EL (cell line): Measurements from ENCODE around the gene ATR.
"Not testable (repeated sequence)": the region's sequence is repeated elsewhere in the genome, so short reads cannot be mapped to it uniquely, and the experiment has no call there.

Experiments used
- DNase-seq: peaks from one replicate; pipeline ENCODE4 v3.0.0-alpha.2; 2016

Gene ATR

GRCh38 chr3:142592268-142592667 is 13.7 kb upstream of the ATR start:
- DNase-seq = not testable (repeated sequence)

DNA sequence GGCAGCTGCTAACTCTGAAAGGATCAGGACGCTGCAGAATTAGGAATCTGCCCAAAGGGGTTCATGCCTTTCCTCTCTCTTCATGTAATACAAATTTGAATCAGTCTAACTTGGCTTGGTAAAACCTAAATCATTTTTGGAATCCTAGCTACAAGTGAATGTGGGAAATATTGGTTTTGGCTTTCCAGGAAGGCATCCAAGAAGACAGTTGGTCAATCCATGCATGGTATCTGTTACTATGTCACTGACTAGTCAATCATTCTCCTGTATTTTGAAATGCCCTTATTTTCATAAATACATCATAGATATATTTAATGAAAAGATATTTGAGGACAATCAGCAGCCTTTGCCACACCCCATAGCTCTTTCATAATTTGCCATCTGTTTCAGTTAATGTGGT is 10.2 kb upstream of the ATR start:
- DNase-seq = no peak

DNA sequence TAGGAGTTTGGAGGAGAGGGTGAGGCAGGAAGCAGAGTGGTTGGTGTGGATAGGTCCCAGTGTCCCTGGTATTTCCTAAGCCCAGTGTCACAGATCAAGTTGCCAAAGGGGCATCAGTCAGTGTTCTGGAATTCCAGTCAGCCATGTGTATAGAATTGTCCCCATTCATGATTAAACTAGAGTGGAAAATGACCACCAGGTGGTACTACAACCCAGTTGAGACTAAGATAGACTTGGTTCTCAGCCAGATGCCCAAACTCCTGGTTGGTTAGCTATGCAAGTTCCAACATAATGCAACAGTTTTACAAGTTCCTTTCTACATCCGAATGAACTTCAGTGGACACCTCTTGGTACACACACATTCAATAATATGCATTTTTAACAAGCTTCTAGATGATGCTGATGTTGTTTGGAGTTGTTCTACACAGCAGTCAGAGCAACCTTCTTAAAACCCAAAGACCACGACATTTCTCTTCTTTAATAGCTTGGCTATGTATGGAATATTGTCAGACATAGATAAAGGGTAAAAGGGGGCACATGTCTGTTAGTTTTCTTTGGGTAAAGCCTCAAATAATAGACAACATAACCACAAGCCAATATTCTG is 8.4 kb upstream of the ATR start:
- DNase-seq = peak; percentile 89

DNA sequence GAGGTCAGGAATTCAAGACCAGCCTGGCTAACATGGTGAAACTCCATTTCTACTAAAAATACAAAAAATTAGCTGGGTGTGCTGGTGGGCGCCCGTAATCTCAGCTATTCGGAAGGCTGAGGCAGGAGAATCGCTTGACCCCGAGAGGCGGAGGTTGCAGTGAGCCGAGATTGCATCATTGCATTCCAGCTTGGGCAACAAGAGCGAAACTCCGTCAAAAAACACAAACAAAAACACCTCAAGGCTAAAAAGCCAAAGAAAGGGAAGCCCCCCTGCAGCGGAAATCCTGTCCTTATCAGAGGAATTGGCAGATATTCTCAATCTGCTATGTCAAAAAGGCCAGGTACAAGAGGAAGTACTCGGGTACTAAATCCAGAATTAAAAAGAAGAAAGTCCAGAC is 2.5 kb upstream of the ATR start:
- not testable (repeated sequence) for DNase-seq

DNA sequence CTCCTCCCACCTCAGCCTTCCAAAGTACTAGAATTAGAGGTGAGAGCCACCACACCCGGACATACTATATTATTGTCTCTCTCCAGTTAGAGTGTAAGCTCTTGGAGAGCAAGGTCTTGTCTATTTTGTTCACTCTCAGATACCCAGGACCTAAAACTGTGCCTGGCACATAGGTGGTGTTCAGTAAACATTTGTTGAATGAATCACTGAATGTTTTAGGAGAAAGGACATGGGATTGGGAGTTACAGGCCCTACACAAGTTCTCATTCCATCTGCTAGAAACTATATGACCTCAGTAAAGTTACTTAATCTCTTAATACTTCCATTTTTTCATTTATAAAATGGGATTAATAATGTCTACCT is 1.5 kb upstream of the ATR start:
- DNase-seq = no peak

GRCh38 chr3:142577696-142578328 is 721 bp downstream of the ATR start:
- no peak for DNase-seq

DNA sequence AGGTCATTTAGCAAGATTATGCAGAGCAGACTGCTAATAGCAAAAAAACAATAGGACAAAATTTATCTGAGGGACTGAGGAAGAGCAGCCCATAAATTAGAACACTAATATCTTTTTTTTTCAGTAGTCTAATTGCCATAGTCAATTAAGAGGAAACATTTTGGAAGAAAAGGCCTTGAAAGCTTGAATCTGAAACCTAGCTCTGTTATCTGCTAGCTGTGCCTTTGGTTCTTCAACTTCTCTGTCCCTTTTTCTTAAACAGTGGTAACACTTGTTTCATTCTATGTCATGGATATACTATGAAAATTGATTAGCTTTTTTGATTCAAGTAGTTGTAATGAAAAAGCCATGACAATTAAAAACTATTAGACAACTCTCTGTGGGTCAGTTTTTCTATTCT is 1.7 kb downstream of the ATR start:
- no peak for DNase-seq

DNA sequence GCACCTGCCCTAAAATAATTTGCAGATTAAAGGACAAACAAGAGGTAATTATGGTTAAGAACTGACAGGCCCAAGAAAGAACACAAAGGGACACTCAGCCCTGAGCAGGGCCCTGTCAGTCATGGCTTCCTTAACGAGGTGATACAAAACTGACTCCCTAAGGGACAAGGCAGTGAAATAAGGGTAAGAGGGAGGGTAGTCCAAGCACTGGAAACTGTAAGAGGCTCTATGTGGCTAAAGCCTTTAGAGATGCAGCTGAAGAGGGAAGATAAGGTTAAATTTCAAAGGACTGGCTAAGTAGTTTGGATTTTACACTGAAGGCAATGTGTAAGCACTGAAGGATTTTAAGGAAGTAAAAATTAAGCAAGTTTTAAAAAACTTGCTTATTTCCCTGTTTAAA is 3.9 kb downstream of the ATR start:
- DNase-seq = no peak

DNA sequence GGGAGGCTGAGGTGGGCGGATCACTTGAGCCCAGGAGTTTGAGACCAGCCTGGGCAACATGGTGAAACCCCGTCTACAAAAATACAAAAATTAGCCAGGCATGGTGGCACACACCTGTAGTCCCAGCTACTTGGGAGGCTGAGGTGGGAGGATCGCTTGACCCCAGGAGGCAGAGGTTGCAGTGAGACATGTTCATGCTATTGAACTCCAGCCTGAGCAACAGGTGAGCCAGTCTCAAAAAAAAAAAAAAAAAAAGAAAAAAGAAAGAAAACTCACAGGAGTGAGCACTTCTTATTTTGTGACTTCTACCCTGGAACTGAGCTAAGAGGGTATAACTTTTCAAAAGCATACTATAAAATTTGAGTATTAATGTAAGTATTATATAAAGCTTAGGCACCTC is 4.3 kb downstream of the ATR start:
- not testable (repeated sequence) for DNase-seq

- peak; percentile 42 for DNase-seq
These were observed 9.1 kb downstream of the ATR start for GRCh38 chr3:142569422-142569821.

DNA sequence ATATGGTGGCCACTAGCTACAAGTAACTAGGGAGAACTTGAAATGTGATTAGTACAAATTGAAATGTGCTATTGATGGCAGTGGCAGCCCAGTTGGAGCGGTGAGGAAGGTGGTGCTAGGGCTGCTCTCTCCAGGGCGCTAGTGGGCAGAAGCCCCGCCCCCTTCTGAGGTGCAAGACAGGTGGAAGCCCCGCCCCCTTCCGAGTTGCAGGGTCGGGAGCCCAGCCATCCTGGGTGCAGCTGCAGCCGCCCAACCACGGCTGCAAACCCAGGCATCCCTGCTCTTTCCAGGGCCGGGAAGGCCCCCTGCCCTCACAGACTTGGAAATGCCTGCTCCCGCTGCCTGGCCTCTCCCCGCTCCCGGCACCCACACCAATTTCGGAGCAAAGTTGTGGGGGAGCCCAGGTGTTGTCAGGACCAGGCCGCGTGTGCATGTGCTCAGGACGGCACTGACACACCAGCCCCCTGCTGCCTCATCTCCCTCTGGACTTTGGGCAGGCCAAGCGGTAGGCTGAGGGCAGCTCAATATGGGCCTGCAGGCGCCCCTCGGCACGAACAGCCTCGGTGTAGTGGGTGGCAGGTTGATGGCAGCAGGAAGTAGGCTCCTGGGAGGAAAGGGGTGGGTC is 10.0 kb downstream of the ATR start:
- no peak for DNase-seq

- DNase-seq = no peak
These were observed 12.4 kb downstream of the ATR start for GRCh38 chr3:142566096-142566495.

DNA sequence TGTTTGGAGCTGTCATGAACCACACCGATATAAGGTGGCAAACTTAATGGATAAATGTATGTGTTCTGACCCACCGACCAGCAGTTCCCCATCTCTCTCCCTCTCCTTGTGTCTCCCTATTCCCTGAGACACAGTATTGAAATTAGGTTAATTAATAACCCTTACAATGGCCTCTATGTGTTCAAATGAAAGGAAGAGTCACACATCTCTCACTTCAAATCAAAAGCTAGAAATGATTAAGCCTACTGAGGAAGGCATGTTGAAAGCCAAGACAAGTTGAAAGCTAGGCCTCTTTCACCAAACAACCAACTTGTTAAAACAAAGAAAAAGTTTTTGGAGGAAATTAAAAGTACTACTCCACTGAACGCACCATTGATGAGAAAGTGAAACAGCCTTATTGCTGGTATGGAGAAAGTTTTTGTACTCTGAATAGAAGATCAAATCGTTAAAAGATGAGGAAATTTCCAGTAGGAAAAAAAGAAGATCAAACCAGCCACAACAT is 15.0 kb downstream of the ATR start:
- no peak for DNase-seq

- DNase-seq = no peak
These were observed 18.4 kb downstream of the ATR start for GRCh38 chr3:142560118-142560517.

GRCh38 chr3:142553741-142554140 is 24.8 kb downstream of the ATR start:
- no peak for DNase-seq

DNA sequence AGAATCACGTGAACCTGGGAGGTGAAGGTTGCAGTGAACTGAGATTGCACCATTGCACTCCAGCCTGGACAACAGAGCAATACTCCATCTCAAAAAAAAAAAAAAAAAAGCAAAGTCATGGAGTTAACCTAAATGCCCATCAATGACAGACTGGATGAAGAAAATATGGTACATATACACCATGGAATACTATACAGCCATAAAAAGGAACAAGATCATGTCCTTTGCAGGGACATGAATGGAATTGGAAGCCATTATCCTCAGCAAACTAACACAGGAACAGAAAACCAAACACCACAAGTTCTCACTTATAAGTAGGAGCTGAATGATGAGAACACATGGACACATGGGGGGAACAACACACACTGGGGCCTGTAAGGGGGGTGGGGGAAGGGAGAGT is 26.0 kb downstream of the ATR start:
- not testable (repeated sequence) for DNase-seq

GRCh38 chr3:142549986-142550385 is 28.5 kb downstream of the ATR start:
- DNase-seq = no peak

GRCh38 chr3:142543307-142543706 is 35.2 kb downstream of the ATR start:
- no peak for DNase-seq

DNA sequence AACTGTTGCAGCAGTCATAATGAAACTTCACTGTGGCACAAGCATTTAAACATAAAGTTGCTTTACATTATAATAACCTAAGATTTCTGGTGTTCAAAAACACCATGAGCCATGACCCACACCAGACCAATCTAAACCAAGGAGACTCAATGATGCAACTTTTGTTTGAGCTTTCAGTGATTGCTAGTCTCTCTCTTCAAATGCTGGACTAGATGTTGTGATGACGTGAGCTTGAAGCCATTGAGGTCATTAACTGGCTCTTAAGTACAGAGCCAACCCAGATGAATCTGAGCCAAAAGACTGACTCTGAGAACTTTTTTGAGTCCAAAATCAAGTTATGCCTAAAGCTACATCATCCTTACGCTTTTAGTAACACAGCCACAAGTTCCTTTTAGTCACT is 36.5 kb downstream of the ATR start:
- DNase-seq = no peak

DNA sequence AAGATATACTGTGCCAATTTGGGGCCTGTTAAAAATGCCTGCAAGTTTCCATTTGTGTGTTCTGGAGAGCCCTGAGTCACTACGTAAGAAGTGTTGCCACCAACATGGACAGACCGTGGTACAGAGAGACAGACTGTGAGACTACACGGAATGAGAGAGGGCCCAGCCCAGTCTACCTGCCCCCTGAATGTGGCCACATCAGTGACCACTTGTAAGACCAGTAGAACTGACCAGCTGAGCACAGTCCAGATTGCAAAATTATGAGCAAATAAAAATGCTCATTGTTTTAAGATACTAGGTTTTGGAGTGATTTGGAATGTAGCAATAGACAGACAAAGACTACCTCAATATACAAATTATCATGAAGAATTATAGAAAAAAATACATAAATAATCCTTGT is 42.0 kb downstream of the ATR start:
- DNase-seq = no peak

GRCh38 chr3:142534543-142534942 is 44.0 kb downstream of the ATR start:
- DNase-seq = no peak

- no peak for DNase-seq
These were observed 48.2 kb downstream of the ATR start for GRCh38 chr3:142530296-142530695.

- no peak for DNase-seq
These were observed 54.5 kb downstream of the ATR start for GRCh38 chr3:142523921-142524566.

DNA sequence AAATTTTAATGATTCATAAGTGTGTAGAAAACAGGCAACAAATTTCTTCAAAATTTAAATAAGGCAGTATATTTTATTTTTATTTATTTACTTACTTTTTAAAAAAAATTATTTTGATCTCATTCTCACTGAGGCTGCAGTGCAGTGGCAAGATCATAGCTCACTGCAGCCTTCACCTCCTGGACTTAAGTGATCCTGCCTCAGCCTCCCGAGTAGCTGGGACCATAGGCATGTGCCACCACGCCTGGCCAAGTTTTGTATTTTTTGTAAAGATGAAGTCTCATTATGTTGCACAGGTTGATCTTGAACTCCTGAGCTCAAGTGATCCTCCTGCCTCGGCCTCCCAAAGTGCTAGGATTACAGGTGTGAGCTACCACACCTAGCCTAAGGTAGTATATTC is 69.5 kb downstream of the ATR start:
- DNase-seq = no peak
